ENCODE measurements around the gene CTSC.

- TF ChIP-seq, protein P1, sequence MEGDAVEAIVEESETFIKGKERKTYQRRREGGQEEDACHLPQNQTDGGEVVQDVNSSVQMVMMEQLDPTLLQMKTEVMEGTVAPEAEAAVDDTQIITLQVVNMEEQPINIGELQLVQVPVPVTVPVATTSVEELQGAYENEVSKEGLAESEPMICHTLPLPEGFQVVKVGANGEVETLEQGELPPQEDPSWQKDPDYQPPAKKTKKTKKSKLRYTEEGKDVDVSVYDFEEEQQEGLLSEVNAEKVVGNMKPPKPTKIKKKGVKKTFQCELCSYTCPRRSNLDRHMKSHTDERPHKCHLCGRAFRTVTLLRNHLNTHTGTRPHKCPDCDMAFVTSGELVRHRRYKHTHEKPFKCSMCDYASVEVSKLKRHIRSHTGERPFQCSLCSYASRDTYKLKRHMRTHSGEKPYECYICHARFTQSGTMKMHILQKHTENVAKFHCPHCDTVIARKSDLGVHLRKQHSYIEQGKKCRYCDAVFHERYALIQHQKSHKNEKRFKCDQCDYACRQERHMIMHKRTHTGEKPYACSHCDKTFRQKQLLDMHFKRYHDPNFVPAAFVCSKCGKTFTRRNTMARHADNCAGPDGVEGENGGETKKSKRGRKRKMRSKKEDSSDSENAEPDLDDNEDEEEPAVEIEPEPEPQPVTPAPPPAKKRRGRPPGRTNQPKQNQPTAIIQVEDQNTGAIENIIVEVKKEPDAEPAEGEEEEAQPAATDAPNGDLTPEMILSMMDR (tag by site-specific recombination; IDR thresholded peaks at IDR 0.05), result no peak
- TF ChIP-seq ZBTB6 (tag by site-specific recombination; IDR thresholded peaks at IDR 0.05) (no peak), ZNF335 (tag by site-specific recombination; conservative IDR thresholded peaks at IDR 0.05) (no peak), ZNF510 (tag by site-specific recombination; IDR thresholded peaks at IDR 0.05; ENCODE audit: insufficient replicate concordance) (no peak), ZNF146 (tag by site-specific recombination; IDR thresholded peaks at IDR 0.05) (no peak), SP2 (tag by site-specific recombination; IDR thresholded peaks at IDR 0.05) (no peak), ZNF621 (tag by site-specific recombination; IDR thresholded peaks at IDR 0.05) (no peak), MZF1 (tag by site-specific recombination; IDR thresholded peaks at IDR 0.05; ENCODE audit: borderline replicate concordance) (no peak)
Measured at GRCh38 chr11:88375927-88376470, 38.5 kb upstream of the CTSC start.
